DND-41 (cell line): ENCODE results near the gene TEX13B.

Experiments used
- CTCF ChIP-seq: IDR thresholded peaks from 2 replicates; pipeline ENCODE4 v1.5.1; 2012; ENCODE audit warnings: borderline replicate concordance, low read length, moderate library complexity, mild to moderate bottlenecking; ENCODE audit not compliant: poor library complexity, severe bottlenecking; ENCODE audit errors: extremely low read depth
- EZH2 ChIP-seq: IDR thresholded peaks from 3 replicates; pipeline ENCODE4 v1.6.1; 2012; ENCODE audit warnings: borderline replicate concordance, low read depth, mild to moderate bottlenecking, moderate library complexity, low read length, inconsistent platforms; ENCODE audit not compliant: severe bottlenecking

GRCh38 chrX:108029928-108030711, 48.0 kb upstream of the TEX13B start:
- TF ChIP-seq CTCF, result no peak
- TF ChIP-seq EZH2, result no peak
